SK-N-DZ (cell line): ENCODE results near the gene RNF213.
A peak's percentile ranks its signal among the peaks of the same experiment; 100 is the strongest.

Experiments used
- DNase-seq: peaks from one replicate; pipeline ENCODE4 v3.0.0-alpha.2; 2015; ENCODE audit warnings: low spot score

The RNF213 gene

DNA sequence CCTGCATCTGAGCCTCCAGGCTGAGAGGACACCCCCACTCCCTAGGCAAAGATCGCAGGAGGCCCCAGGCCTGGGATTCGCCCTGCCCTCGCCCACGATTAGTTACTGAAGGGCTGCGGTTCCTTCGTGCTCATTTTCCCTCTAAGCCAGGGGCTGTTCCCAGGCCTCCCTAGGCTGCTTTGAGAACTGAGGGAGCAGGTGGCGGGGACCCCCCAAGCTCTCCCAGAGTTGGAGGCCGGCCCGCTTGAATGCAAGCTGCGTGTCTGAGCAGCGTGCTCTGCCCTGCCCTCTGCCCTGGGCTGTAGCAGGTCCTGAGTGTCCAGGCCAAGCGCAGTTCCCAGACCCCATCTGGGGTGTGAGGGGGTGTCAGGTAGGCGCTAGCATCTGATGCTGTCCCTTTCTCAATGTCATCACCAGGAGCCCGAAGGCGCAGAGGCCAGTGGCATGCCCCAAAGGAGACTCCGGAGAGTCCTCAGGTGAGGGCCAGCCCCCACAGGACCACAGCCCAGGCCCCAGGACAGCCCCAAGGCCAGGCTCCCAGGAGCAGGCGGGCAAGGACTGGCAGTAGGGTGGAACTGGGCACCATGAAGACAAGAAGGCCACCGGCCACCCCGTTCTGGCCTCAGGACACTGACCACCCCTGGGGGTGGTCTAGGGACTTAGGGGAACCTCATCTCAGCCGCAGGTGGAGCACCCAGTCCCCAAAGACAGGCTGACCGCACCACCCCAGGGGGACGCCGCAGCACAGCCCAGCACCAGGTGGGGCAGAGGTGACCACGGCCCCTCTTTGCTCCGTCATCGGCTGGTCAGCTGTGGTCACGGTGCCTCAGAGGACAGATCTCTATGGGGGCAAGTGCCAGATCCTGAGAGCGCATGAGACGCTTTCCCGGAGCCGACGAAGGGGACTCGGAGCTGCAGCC is 169.0 kb downstream of the RNF213 start:
- no peak for DNase-seq

DNA sequence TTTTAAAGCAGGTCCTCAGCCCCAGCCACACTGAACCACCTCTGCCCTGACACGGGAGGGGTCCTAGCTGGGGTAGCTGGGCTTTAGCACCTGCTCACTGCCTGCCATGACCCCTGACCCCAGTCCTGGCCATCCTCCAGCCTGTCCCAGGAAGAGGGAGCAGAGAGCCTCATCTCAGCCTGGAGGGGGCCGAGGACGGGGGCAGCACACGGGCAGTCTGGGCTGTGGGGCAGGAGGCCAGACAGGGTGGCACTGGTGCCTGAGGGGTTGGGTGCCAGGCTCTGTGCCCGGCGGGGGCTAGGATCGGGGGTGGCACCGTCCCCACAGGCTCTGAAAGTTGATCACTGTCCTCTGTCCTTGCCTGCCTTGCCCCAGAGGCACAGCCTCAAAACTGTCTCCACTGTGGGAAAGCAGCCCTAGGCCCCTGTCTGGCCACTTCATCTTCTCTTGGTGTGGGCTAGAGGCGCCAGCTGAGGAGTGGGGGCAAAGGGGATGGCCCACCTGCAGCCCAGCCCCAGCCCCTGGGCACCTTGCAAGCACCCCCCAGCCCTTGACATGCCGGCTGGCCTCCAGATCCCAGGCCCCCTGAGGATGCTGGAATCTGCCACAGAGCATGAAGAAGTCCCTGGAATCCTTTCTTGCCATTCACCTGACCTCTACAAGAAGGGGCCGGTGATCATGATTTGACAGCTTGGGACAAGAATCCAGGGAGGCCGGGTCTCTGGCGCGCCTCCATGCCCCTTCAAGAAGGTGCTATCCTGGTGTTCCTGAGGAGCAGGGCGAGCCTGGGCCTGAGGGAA is 170.0 kb downstream of the RNF213 start:
- no peak for DNase-seq

DNA sequence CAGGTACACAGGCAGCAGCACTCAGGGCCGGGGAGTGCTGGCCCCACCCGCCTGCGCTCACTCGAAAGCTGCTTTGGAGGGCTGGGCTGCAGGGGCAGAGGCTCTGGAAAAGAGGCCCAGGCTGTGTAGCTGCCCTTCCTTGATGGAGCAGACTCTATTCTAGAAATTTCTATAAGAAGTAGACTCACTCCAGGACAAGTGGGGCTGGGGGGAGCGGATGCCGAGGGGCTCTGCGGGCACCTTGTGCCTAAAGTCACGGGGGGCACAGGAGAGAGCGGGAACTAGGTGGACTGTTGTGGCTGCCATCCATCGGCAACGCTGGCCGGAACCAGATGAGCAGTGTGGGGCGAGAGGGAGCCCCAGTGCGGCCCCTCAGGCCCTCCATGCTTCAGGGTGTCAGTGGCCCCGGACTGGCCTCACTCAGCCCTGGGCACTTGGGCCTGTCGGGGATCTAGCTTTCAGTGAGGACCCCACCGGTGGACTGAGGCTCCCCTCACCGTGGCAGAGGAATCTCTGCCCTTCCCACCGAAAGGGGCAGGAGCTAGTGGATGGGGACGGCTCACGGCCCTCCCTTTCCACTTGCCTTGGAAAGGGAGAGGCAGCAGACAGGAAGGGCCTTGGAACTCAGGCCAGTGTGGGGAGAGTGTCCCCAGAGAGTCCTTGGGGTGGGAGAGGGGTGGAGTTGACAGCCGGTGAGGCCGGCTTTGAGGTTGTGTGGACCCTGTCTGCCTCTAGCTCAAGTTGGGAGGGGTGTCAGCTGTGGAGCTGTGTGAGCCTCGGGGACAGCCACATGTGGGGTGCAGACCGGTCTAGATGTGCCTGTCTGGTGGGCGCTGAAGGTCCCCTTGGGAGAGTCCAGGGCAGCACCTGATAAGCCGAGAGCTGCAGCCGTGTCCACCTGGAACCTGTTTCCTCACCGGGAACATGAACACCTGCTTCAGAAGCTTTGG is 170.9 kb downstream of the RNF213 start:
- no peak for DNase-seq

DNA sequence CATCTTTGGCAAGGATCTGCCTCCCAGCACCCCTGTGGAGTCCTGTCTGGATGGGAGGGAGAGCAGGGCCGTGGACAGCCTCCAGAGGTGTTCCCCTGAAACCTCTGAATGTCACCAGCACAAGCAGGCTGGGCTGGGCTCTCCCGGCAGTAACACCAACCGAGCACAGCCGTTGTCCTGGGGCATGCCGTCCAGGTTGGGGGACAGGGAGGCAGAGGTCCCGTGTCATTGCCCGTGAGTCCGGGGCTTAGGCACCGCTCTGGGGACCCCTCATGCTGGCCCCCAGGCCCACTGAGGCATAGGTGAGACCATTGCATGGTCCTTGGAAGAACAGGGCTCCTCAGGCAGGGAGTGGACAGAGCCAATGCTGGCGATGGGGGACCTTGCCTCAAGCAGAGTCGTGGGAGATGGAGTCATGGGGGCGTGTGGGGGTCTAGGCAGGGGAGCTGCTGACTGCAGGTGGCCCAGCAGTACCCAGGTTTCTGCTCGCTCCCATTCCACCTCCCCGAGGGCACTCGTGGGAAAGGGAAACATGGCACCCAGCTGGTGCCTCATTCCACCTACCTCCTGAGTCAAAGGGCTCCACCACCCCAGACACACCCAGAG is 171.8 kb downstream of the RNF213 start:
- no peak for DNase-seq

DNA sequence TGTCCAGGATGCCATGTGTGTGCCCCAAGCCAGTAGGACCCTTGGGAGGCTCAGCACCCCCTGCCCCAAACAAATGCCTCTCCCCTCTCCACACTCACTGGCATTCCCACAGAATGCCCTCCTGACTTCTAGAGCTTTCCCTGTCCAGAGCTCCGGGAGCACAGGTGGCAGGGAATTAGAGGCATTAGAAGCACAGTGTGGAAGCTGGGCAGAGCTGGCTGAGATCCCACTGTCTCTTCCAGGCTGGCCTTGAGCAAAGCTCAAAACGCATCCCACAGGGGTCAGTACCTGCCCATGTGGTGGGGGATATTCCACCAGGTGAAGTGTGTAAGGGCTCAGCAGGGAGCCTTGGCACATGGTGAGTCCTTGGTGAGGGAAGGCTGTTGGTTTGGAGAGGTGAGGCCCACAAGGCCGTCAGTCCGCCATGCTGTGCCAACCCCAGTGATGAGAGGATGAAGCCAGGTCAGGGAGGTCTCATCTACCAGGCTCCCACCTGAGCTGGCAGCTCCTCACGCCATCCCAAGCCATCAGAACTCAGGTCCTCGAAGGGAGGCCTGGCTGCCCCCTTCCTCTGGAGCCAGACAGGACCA is 172.4 kb downstream of the RNF213 start:
- DNase-seq, result no peak

DNA sequence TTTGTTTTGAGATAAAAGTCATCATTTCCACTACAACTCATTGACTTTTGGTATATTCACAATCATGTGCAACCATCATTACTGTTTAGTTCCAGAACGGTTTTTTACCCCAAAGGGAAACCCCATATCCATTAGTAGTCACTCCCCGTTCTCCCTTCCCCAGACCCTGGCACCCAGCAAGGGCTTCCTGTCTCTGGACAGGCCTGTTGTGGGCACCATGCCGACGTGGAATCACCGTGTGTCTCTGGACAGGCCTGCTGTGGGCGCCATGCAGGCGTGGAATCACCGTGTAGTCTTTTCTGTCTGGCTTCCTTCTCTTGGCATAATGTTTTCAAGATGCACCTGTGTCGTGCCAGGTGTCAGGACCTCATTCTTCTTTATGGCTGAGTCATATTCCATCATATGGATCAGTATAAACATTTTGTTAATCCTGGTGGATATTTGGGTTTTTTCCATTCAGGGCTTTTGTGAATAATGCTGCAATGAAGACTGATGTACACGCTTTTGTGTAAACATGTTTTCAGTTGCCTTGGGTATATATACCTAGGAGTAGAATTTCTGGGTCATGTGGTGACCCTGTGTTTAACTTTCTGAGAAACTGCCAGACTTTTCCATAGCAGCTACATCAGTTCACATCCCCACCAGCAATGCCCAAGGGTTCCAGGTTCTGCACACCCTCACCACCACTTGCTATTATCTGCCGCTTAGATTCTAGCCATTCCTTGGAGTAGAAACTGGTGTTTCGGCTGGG is 173.4 kb downstream of the RNF213 start:
- DNase-seq, result no peak

DNA sequence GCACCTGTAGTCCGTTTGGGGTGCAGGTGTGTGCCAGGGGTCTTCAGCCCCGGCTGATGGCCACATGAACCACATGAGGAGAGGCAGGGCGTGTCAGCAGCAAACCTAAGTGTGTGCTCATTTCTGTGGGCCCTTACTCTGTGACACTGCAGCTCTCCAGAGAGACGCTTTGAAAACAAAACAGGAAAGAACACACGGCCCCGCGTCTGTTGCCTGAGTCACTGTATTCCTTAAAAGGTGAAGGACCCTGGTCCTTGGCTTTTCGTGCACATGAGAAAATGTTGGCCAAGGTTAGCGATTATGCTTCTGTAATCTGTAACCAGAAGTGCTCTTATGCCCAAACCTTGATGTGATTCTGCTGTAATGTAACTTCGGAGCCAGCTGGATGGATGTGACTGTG is 176.9 kb downstream of the RNF213 start:
- DNase-seq, result no peak

DNA sequence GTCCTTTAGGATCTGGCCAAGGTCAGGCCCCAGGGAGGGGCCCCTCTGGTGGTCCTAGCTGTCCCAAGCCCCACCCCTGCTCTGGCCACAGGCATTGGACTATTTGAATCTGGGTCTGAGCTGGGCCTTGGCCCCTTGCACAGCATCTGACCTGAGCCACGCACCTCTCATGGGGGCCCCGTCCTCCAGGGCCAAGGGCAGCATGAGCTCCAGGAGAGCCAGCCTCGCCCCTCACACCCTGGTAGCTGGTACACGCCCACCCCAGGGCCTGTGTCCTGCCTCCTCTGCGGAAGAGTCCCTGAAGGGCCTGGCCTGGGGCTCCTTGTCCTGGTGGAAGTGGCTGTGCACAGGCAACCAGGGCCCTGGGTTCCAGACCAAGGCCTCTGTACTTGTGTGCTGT is 178.2 kb downstream of the RNF213 start:
- DNase-seq, result no peak

DNA sequence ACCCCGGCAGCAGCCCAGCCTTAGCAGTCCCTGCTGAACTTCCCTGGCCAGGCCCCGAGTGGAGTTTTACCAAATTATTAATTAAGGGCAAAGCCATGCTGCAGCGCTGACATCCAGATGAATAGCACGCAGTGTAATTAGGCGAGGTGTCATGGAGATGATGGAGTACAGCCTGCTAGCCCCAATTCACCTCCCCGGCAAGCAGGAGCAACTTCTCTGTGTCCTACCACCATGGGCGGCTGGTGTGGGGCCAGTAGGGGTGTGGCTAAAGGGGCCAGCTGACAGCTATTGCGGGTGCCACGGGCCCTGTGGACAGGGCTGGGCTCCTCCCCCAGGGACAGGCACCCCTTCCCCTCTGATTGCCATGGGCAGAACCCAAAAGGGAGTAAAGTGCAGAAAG is 178.8 kb downstream of the RNF213 start:
- DNase-seq, result peak; percentile 62

DNA sequence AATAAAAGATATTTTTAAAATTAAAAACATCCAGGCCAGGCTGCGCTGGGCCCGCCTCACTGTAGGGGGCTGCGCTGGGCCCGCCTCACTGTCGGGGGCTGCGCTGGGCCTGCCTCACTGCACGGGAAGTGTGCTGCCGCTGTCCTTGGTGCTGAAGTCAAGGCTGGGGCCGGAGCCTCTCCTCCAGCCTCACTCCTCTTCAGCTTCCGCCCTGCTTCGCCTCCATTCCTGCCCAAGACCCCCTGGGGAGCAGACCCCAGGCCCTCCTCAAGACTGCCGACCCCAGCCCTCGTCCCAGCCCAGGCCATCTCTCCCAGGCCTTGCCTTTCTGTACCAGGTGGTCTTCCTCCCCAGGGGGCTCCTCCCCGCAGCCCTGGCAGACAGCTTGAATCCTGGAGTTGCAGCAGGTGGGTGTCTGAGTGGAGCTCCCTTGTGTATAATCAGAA is 180.5 kb downstream of the RNF213 start:
- DNase-seq, result no peak

DNA sequence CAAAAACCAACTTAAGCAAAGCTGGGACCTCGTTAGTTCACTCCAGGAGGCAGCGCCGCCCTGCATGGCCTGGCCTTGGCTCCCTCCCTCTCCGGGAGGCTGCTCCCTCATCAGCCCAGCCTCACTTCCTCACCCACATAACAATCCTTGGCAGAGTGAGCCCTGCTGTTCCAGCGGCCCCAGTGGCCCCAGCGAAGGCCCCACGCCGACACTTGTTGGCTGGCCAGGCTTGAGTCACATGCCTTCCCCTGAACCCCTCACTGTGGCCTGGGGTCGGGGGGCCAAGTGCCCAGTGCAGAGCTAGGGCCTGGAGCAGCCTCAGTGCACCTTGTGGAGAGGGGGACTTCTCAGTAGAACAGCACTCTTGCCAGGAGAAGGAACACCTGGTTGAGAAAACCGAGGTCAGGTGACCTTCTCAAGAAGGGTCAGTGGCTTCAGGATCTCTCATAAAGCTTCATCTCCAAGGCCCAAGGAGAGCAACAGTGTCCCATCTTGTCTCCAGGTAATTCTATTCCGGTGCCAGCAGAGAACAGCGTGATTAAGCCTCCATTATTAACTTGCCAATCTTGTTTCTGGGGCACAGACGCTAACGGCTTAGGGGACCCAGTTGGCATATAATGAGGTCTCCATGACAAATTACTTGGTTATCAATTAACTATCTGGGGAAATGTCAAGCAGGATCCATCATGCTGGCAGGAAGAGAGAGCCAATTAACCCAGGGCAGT is 181.1 kb downstream of the RNF213 start:
- no peak for DNase-seq

DNA sequence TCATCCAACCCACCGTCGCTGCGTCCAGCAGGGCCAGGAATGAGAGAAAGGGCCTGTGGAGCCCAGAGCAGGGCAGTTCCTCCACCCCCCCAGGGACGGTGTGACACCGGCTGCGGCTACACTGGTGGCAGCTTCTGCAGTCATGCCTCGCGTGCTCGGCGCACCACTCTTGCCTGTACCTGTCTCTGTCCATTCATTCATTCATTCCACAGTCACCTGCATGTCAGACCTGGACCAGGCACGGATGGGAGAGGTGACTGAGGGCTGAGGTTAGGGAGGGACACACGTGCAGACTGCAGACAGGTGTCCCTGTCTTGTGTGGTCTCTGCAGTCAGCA is 181.6 kb downstream of the RNF213 start:
- DNase-seq, result no peak

DNA sequence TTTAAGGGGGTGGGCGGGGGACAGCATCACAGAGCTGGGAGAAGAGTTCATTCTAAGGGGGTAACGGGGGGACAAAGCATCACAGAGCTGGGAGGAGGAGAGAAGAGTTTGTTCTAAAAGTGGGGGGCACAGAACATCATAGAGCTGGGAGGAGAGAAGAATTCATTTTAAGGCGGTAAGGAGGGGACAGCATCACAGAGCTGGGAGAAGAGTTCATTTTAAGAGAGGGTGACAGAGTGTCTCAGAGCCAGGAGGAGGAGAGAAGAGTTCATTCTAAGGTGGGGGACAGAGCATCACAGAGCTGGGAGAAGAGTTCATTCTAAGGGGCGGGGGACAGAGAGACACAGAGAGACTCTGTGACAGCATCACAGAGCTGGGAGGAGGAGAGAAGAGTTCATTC is 182.1 kb downstream of the RNF213 start:
- DNase-seq, result no peak

DNA sequence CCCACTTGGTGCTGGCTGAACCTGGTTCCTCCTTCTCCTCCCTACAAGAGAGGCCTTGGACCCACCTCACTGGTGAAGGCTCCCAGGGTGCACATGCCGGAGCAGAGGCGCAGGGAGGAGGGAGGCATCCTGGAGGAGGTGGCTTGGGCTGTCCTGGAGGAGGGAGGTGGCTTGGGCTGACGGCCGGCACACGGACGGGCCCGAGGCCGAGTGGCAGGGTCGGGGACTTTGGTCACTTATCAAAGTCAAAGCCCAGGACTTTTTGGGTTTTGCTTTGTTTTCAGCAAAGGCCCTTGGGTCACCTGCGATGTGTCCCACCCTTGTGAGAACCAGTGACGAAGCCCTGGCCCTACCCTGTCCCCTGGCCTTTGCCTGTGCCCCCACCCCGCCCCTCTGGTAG is 182.8 kb downstream of the RNF213 start:
- DNase-seq, result no peak

DNA sequence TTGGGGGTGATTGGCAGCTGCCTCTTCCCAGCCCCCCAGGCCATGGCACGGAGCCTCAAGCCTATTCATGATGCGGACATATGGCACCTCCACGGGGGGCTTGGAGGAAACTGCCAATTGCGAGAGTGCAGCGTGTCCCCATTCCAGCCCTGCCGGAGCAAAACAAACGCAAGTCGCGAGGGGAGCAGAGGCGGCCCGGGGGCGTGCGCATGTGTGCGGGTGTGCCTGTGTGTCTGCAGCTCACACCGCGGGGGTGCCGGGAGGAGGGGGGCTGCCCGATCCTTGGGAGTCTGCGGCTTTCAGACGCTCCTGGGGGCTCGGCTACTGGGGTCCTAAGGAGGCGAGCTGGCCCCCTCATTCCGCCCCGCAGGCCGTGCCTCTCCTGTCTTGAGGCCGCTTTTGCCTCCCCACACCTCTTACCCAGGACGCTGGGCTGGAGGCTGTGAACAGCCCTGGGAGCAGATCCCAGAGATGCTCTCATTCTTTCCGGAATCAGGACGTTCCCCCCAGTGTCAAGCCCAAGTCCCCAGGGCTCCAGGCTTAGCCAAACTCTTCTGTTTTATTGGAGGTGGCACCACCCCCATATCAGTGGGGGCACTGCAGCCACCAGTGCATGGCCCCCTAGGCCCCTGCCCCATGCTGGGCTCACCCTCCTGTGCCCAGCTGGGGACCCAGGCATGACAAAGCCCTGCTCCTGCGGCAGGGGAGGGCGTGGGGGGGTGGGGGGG is 183.4 kb downstream of the RNF213 start:
- DNase-seq, result no peak

DNA sequence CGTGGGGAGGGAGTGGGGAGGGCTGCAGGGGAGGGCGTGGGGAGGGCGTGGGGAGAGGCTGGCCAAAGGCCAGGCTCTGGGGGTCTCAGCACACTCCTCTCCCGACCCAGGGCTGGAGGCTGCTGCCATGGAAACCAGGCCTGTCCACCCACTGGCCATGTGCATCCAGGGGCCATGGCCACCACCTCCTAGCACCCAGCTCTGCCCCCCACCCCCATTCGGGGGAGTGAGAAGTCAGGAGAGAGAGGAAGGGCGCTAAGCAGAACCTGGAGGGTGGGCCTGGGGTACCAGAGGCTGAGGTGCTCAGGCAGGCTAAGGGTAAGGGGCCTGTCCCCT is 184.0 kb downstream of the RNF213 start:
- DNase-seq, result no peak

DNA sequence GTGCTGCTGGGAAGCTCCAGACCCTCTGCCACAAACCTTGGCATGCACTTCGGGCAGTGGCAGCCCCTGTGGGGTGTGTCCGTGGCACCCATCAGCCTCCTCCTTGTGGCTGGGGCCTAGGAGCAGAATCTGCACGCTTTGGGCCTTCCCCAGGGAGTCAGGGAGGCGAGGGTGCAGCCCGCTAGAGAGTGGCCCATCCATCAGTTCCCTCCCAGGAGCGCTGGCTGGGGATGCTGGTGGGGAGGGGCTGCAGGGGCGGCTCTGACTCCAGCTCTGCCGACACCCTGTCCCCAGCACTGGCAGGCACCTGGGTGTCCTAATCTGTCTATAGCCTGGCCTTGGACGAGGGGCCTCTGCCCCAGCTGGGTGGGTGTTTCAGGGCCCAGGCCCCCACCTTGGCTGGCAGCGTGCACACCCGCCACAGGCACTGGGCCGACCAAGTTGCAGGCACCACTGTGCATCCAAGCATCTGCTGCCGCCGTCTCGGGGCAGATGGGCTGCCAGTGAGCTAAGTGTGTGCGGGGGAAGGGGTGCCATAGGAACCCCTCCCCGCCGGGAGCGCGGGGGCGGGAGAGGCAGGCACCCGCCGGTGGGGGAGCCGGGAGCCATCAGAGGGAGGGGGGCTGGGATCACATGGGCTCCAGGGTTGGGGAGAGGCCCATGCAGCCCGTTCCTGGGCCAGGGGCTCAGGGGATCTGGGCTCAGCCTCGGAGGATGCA is 184.5 kb downstream of the RNF213 start:
- no peak for DNase-seq

DNA sequence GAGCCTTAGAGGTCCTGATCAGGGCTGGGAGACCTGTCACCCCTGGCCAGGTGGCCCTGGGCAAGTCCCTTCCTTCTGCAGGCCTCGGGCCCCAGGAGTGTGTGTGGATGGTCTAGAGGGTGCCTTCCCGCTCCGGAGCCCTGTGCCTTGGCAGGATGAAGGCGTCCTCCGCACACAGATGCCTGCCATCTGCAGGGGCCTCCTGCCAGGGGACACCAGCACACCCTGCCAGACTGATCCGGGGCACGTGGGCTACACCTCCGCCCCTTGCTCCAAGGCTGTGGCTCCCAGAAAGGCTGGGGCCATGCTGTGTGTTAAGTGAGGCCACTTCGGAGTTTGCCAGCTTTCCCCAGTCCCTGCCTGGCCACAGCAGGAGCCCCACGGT is 185.1 kb downstream of the RNF213 start:
- no peak for DNase-seq
